HG03439 (cell line): Measurements from ENCODE around the gene GSG1L.

Experiments used
- ATAC-seq: cut with Tn5 transposase; IDR thresholded peaks from one replicate; pipeline ENCODE4 v1.9.1; 2021; ENCODE audit warnings: mild to moderate bottlenecking, moderate library complexity; ENCODE audit not compliant: unreplicated experiment

The GSG1L gene

GRCh38 chr16:28029387-28030002 lies 34.0 kb downstream of the GSG1L start:
- no peak for ATAC-seq

- ATAC-seq = no peak
Observed at GRCh38 chr16:28027055-28027454, 36.5 kb downstream of the GSG1L start.

- ATAC-seq = no peak
Observed at GRCh38 chr16:28025631-28026030, 37.9 kb downstream of the GSG1L start.

GRCh38 chr16:28019218-28019617 lies 44.3 kb downstream of the GSG1L start:
- no peak for ATAC-seq

- no peak for ATAC-seq
Observed at GRCh38 chr16:28014851-28015250, 48.7 kb downstream of the GSG1L start.

GRCh38 chr16:28013878-28014277 lies 49.6 kb downstream of the GSG1L start:
- no peak for ATAC-seq

- ATAC-seq = no peak
Observed at GRCh38 chr16:28013392-28013791, 50.1 kb downstream of the GSG1L start.

- no peak for ATAC-seq
Observed at GRCh38 chr16:28011971-28012445, 51.5 kb downstream of the GSG1L start.

GRCh38 chr16:28011223-28011622 lies 52.3 kb downstream of the GSG1L start:
- no peak for ATAC-seq

- no peak for ATAC-seq
Observed at GRCh38 chr16:28010671-28011070, 52.8 kb downstream of the GSG1L start.

- no peak for ATAC-seq
Observed at GRCh38 chr16:28009586-28010373, 53.7 kb downstream of the GSG1L start.

GRCh38 chr16:28003923-28004322 lies 59.6 kb downstream of the GSG1L start:
- no peak for ATAC-seq

- no peak for ATAC-seq
Observed at GRCh38 chr16:28003021-28003865, 60.3 kb downstream of the GSG1L start.

- ATAC-seq = no peak
Observed at GRCh38 chr16:28001642-28002041, 61.9 kb downstream of the GSG1L start.

- ATAC-seq = no peak
Observed at GRCh38 chr16:28001184-28001583, 62.3 kb downstream of the GSG1L start.

- no peak for ATAC-seq
Observed at GRCh38 chr16:28000314-28001169, 63.0 kb downstream of the GSG1L start.

- no peak for ATAC-seq
Observed at GRCh38 chr16:27999687-28000086, 63.8 kb downstream of the GSG1L start.

- ATAC-seq = no peak
Observed at GRCh38 chr16:27995378-27995777, 68.1 kb downstream of the GSG1L start.

- ATAC-seq = no peak
Observed at GRCh38 chr16:27994686-27995085, 68.8 kb downstream of the GSG1L start.

GRCh38 chr16:27993587-27993986 lies 69.9 kb downstream of the GSG1L start:
- ATAC-seq = no peak

GRCh38 chr16:27991876-27992275 lies 71.6 kb downstream of the GSG1L start:
- ATAC-seq = no peak
